ENCODE results near the gene IQCN.

IQCN gene

DNA sequence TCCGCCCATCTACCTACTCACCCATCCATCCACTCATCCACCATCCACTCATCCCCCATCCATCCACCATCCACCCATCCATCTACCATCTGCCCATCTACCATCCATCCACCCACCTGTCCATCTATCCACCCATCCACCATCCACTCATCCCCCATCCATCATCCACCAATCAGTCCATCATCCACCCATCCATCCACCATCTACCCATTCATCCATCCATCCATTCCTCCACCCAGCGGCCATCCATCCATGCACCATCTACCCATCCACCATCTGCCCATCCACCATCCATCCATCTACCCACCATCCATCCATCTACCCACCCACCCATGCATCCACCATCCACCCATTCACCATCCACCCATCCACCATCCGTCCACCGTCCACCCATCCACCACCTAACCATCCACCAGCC, 20.8 kb upstream of the IQCN start:
- H3K27me3 ChIP-seq (replicated peaks; ENCODE audit: control insufficient read depth, insufficient read depth, low read length), result no peaks in the 10 kb centered on the region
- no peak for DNase-seq (ENCODE audit: extremely low read depth, insufficient read length)
- H3K36me3 ChIP-seq (ENCODE audit: control insufficient read depth, insufficient read depth, low read length), result no peaks in the 10 kb centered on the region
- no peak overlapping the region for H3K4me3 ChIP-seq (replicated peaks; ENCODE audit: low read depth, low read length)
- TF ChIP-seq, protein P1, sequence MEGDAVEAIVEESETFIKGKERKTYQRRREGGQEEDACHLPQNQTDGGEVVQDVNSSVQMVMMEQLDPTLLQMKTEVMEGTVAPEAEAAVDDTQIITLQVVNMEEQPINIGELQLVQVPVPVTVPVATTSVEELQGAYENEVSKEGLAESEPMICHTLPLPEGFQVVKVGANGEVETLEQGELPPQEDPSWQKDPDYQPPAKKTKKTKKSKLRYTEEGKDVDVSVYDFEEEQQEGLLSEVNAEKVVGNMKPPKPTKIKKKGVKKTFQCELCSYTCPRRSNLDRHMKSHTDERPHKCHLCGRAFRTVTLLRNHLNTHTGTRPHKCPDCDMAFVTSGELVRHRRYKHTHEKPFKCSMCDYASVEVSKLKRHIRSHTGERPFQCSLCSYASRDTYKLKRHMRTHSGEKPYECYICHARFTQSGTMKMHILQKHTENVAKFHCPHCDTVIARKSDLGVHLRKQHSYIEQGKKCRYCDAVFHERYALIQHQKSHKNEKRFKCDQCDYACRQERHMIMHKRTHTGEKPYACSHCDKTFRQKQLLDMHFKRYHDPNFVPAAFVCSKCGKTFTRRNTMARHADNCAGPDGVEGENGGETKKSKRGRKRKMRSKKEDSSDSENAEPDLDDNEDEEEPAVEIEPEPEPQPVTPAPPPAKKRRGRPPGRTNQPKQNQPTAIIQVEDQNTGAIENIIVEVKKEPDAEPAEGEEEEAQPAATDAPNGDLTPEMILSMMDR (IDR thresholded peaks at IDR 0.05; ENCODE audit: insufficient read depth, low read length, poor library complexity, severe bottlenecking), result no peak

- no peaks in the 10 kb centered on the region for H3K36me3 ChIP-seq (ENCODE audit: control insufficient read depth, insufficient read depth, low read length)
- no peak overlapping the region for H3K4me3 ChIP-seq (replicated peaks; ENCODE audit: low read depth, low read length)
- TF ChIP-seq, protein P1 (IDR thresholded peaks at IDR 0.05; ENCODE audit: insufficient read depth, low read length, poor library complexity, severe bottlenecking), result no peak
- no peaks in the 10 kb centered on the region for H3K27me3 ChIP-seq (replicated peaks; ENCODE audit: control insufficient read depth, insufficient read depth, low read length)
- peak; percentile 62 for DNase-seq (ENCODE audit: extremely low read depth, insufficient read length)
Observed at GRCh38 chr19:18294467-18294864, 20.2 kb upstream of the IQCN start.

DNA sequence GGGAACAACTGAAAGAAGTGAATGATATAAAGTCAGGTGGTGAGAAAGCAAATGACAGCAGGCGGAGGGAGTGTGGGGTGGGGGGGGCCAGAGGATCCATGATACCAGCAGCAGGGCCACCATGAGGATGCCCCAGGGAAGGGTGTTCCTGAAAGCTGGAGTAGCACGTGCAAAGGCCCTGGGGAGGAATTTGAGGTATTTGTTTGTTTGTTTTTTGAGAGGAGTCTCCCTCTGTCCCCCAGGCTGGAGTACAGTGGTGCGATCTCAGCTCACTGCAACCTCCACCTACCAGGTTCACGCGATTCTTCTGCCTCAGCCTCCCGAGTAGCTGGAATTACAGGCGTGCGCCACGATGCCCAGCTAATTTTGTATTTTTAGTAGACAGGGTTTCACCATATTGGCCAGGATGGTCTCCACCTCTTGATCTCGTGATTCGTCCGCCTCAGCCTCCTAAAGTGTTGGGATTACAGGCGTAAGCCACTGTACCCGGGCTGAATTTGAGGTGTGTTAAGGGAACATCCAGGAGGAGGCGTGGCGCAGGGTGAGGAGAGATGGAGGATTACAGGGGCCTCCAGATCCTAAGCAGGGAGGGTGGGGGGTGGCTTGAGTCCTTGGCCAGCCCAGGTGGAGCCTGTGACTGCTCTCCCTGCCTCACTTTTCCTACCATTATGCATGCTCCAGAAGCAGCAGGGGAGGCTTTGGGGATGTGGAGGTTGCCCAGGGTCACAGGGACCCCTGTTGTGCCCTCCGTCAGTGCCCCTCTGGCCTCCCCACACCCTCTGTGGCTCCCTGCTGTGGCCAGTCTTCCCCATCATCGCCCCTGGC, 19.6 kb upstream of the IQCN start:
- Histone ChIP-seq H3K27me3 (replicated peaks; ENCODE audit: control insufficient read depth, insufficient read depth, low read length) (no peaks in the 10 kb centered on the region), H3K36me3 (ENCODE audit: control insufficient read depth, insufficient read depth, low read length) (no peaks in the 10 kb centered on the region), H3K4me3 (replicated peaks; ENCODE audit: low read depth, low read length) (no peak overlapping the region)
- TF ChIP-seq, protein P1 (IDR thresholded peaks at IDR 0.05; ENCODE audit: insufficient read depth, low read length, poor library complexity, severe bottlenecking), result no peak
- DNase-seq (ENCODE audit: extremely low read depth, insufficient read length), result no peak

- Histone ChIP-seq H3K36me3 (ENCODE audit: control insufficient read depth, insufficient read depth, low read length) (no peaks in the 10 kb centered on the region), H3K27me3 (replicated peaks; ENCODE audit: control insufficient read depth, insufficient read depth, low read length) (no peaks in the 10 kb centered on the region), H3K4me3 (replicated peaks; ENCODE audit: low read depth, low read length) (peak overlapping the region; percentile 81)
- TF ChIP-seq, protein P1 (IDR thresholded peaks at IDR 0.05; ENCODE audit: insufficient read depth, low read length, poor library complexity, severe bottlenecking), result no peak
- DNase-seq (ENCODE audit: extremely low read depth, insufficient read length), result peak; percentile 76
Observed at GRCh38 chr19:18292810-18293641, 18.8 kb upstream of the IQCN start.

- TF ChIP-seq, protein P1 (IDR thresholded peaks at IDR 0.05; ENCODE audit: insufficient read depth, low read length, poor library complexity, severe bottlenecking), result no peak
- Histone ChIP-seq H3K36me3 (ENCODE audit: control insufficient read depth, insufficient read depth, low read length) (no peaks in the 10 kb centered on the region), H3K4me3 (replicated peaks; ENCODE audit: low read depth, low read length) (peak overlapping the region; percentile 81), H3K27me3 (replicated peaks; ENCODE audit: control insufficient read depth, insufficient read depth, low read length) (no peaks in the 10 kb centered on the region)
- DNase-seq (ENCODE audit: extremely low read depth, insufficient read length), result no peak
Observed at GRCh38 chr19:18292462-18292809, 18.2 kb upstream of the IQCN start.
